OCI-LY3 (cell line): ENCODE measurements around the gene ACOT11.

Experiments
- H2AFZ ChIP-seq: fragments of 200-600, 300-600 bp; shearing (Covaris generic); 2 replicates; pipeline ENCODE4 v1.6.0; 2014; ENCODE audit warnings: antibody characterized with exemption, low read depth, low read length
- H3K27ac ChIP-seq: fragments of 200-600, 300-600 bp; sonication (generic); 2 replicates; pipeline ENCODE4 v1.5.1; 2014; ENCODE audit warnings: mild to moderate bottlenecking, low read length, moderate library complexity, mixed read lengths
- H3K27me3 ChIP-seq: fragments of 200-600, 300-600 bp; sonication (generic); 2 replicates; pipeline ENCODE4 v1.6.1; 2014; ENCODE audit warnings: low read depth, low read length, mixed read lengths
- H3K36me3 ChIP-seq: fragments of 200-600, 300-600 bp; sonication (generic); replicated peaks from 2 replicates; pipeline ENCODE3; 2014; ENCODE audit warnings: low read depth, low read length, mixed read lengths
- H3K4me1 ChIP-seq: fragments of 300-600, 200-600 bp; sonication (generic); 2 replicates; pipeline ENCODE4 v1.6.1; 2014; ENCODE audit warnings: low read length, mixed read lengths
- H3K4me2 ChIP-seq: fragments of 200-600, 300-600 bp; sonication (generic); 2 replicates; pipeline ENCODE4 v1.6.1; 2014; ENCODE audit warnings: low read length, mixed read lengths
- H3K4me3 ChIP-seq: fragments of 300-600, 200-600 bp; sonication (generic); 2 replicates; pipeline ENCODE4 v1.5.1; 2014; ENCODE audit warnings: antibody characterized with exemption, mild to moderate bottlenecking, low read length, moderate library complexity
- H3K79me2 ChIP-seq: fragments of 300-600, 200-600 bp; shearing (Covaris generic); 2 replicates; pipeline ENCODE4 v1.6.1; 2014; ENCODE audit warnings: mild to moderate bottlenecking, low read length, mixed read lengths
- H3K9ac ChIP-seq: fragments of 300-600, 200-600 bp; shearing (Covaris generic); 2 replicates; pipeline ENCODE4 v1.6.0; 2014; ENCODE audit warnings: mild to moderate bottlenecking, low read length, moderate library complexity
- H3K9me3 ChIP-seq: fragments of 200-600, 300-600 bp; shearing (Covaris generic); 2 replicates; pipeline ENCODE4 v1.6.1; 2014; ENCODE audit warnings: low read length, mixed read lengths; ENCODE audit not compliant: insufficient read depth
- H4K20me1 ChIP-seq: fragments of 200-600, 300-600 bp; sonication (generic); 2 replicates; pipeline ENCODE4 v1.6.1; 2016; ENCODE audit warnings: low read length, mixed read lengths; ENCODE audit not compliant: insufficient read depth
- EZH2phosphoT487 ChIP-seq: fragments of 200-600 bp; shearing (Covaris generic); IDR thresholded peaks from 2 replicates; pipeline ENCODE4 v1.6.1; 2018; ENCODE audit warnings: antibody characterized with exemption, mixed run types, low read depth
- TF ChIP-seq, protein P1 (sequence below): fragments of 200-600, 300-600 bp; sonication (generic); IDR thresholded peaks from 2 replicates; pipeline ENCODE4 v1.5.1; 2014; ENCODE audit warnings: antibody characterized with exemption, low read length, low read depth

Gene ACOT11

GRCh38 chr1:54602554-54602953, 54.5 kb downstream of the ACOT11 start:
- Histone ChIP-seq H3K9me3 (no peaks in the 10 kb centered on the region), H4K20me1 (no peaks in the 10 kb centered on the region), H3K4me3 (no peak overlapping the region), H2AFZ (no peak overlapping the region), H3K36me3 (no peaks in the 10 kb centered on the region), H3K27me3 (no peaks in the 10 kb centered on the region), H3K9ac (no peak overlapping the region), H3K4me2 (no peak overlapping the region), H3K4me1 (no peaks in the 10 kb centered on the region), H3K27ac (no peak overlapping the region), H3K79me2 (no peaks in the 10 kb centered on the region)
- TF ChIP-seq, protein P1, sequence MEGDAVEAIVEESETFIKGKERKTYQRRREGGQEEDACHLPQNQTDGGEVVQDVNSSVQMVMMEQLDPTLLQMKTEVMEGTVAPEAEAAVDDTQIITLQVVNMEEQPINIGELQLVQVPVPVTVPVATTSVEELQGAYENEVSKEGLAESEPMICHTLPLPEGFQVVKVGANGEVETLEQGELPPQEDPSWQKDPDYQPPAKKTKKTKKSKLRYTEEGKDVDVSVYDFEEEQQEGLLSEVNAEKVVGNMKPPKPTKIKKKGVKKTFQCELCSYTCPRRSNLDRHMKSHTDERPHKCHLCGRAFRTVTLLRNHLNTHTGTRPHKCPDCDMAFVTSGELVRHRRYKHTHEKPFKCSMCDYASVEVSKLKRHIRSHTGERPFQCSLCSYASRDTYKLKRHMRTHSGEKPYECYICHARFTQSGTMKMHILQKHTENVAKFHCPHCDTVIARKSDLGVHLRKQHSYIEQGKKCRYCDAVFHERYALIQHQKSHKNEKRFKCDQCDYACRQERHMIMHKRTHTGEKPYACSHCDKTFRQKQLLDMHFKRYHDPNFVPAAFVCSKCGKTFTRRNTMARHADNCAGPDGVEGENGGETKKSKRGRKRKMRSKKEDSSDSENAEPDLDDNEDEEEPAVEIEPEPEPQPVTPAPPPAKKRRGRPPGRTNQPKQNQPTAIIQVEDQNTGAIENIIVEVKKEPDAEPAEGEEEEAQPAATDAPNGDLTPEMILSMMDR: no peak

GRCh38 chr1:54603241-54603640, 55.2 kb downstream of the ACOT11 start:
- H3K4me2 ChIP-seq: no peak overlapping the region

GRCh38 chr1:54604051-54604450, 56.0 kb downstream of the ACOT11 start:
- no peaks in the 10 kb centered on the region for H4K20me1 ChIP-seq
- no peaks in the 10 kb centered on the region for H3K36me3 ChIP-seq
- H3K4me1 ChIP-seq: no peaks in the 10 kb centered on the region
- no peak overlapping the region for H3K4me2 ChIP-seq
- no peak for TF ChIP-seq EZH2phosphoT487
- TF ChIP-seq, protein P1: no peak
- H3K27me3 ChIP-seq: no peaks in the 10 kb centered on the region
- no peak overlapping the region for H3K27ac ChIP-seq
- no peak overlapping the region for H2AFZ ChIP-seq
- no peaks in the 10 kb centered on the region for H3K79me2 ChIP-seq
- H3K9me3 ChIP-seq: no peaks in the 10 kb centered on the region
- H3K9ac ChIP-seq: no peak overlapping the region
- H3K4me3 ChIP-seq: no peak overlapping the region

More at GRCh38 chr1:54603241-54603640, 55.2 kb downstream of the ACOT11 start:
- H3K36me3 ChIP-seq: no peaks in the 10 kb centered on the region
- no peaks in the 10 kb centered on the region for H4K20me1 ChIP-seq
- H3K4me1 ChIP-seq: no peaks in the 10 kb centered on the region
- H2AFZ ChIP-seq: no peak overlapping the region
- no peak overlapping the region for H3K27ac ChIP-seq
- no peak overlapping the region for H3K4me3 ChIP-seq
- no peak for TF ChIP-seq EZH2phosphoT487
- TF ChIP-seq, protein P1: no peak
- no peaks in the 10 kb centered on the region for H3K9me3 ChIP-seq
- H3K27me3 ChIP-seq: no peaks in the 10 kb centered on the region
- H3K9ac ChIP-seq: no peak overlapping the region
- no peaks in the 10 kb centered on the region for H3K79me2 ChIP-seq

- Histone ChIP-seq H2AFZ (no peak overlapping the region), H4K20me1 (no peaks in the 10 kb centered on the region), H3K4me2 (no peak overlapping the region), H3K36me3 (no peaks in the 10 kb centered on the region), H3K27me3 (no peaks in the 10 kb centered on the region), H3K4me3 (no peak overlapping the region), H3K9me3 (no peaks in the 10 kb centered on the region), H3K4me1 (no peaks in the 10 kb centered on the region), H3K27ac (no peak overlapping the region), H3K9ac (no peak overlapping the region), H3K79me2 (no peaks in the 10 kb centered on the region)
- TF ChIP-seq, protein P1: no peak
- no peak for TF ChIP-seq EZH2phosphoT487
Measured at GRCh38 chr1:54604572-54605370, 56.7 kb downstream of the ACOT11 start.
